Measurements from ENCODE around the gene AKAP13. TPM values are rescaled to one million over a fixed set of nuclear protein-coding genes. Genes with fewer than 3 reads are reported as not detected.

The AKAP13 gene
- total and polyA plus RNA-seq, 3 donors from 2014 or later = 79.5 to 207 (median 187) TPM

DNA sequence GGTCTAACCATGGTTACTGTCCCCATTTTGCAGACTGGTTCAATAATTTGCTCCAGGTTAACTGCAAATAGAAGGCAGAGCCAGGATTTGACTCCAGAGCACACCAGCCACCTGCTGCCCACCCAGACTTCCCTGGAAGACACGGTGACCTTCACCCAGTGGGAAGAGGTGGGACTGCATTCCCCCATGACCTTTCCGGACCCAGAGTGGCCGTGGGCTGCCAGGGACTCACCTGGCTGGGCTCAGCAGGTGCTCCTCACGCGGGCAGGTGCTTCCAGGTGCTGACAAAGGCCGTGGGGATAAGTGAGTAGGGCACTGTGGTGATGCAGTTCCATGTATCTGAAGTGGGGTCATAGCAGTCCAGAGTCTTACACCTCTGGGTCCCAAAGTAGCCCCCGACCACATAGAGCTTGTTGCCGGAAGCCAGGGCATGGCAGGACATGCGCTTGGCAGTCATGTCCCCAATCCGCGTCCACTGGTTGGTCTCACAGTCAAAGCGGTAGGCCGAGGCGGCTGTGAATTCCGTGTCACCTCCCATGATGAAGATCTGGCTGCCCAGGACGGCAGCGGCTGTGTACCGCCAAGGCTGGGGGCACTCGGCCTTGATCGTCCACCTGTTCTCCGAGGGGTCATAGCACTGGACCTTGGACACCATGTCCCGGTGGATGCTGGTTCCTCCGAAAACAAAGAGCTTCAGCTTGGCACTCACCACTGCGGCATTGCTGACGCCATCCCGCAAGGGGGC is 387.6 kb downstream of the AKAP13 start:
- Histone ChIP-seq H3K4me3 (no peak overlapping the region), H3K4me1 (no peaks in the 10 kb centered on the region), H3K36me3 (ENCODE audit: low read depth, missing control alignments) (no peaks in the 10 kb centered on the region), H3K9me3 (no peaks in the 10 kb centered on the region), H3K27ac (no peak overlapping the region), H3K27me3 (no peaks in the 10 kb centered on the region)
- TF ChIP-seq, protein P1, sequence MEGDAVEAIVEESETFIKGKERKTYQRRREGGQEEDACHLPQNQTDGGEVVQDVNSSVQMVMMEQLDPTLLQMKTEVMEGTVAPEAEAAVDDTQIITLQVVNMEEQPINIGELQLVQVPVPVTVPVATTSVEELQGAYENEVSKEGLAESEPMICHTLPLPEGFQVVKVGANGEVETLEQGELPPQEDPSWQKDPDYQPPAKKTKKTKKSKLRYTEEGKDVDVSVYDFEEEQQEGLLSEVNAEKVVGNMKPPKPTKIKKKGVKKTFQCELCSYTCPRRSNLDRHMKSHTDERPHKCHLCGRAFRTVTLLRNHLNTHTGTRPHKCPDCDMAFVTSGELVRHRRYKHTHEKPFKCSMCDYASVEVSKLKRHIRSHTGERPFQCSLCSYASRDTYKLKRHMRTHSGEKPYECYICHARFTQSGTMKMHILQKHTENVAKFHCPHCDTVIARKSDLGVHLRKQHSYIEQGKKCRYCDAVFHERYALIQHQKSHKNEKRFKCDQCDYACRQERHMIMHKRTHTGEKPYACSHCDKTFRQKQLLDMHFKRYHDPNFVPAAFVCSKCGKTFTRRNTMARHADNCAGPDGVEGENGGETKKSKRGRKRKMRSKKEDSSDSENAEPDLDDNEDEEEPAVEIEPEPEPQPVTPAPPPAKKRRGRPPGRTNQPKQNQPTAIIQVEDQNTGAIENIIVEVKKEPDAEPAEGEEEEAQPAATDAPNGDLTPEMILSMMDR (IDR thresholded peaks at IDR 0.05) = no peak
- TF ChIP-seq POLR2A (IDR thresholded peaks at IDR 0.05) = no peak
- 92 to 94% methylated on average over 25 to 26 of the region's 26 CpGs for WGBS, 2 donors
- DNase-seq = no peak
- intact Hi-C loops (cut with DNase I; ENCODE audit: low total_unique reads) = no loop called here

GRCh38 chr15:85768595-85769168 is 388.3 kb downstream of the AKAP13 start:
- H3K4me3 ChIP-seq = no peak overlapping the region
- H3K4me1 ChIP-seq = no peaks in the 10 kb centered on the region
- DNase-seq = no peak
- TF ChIP-seq, protein P1 (IDR thresholded peaks at IDR 0.05) = no peak
- TF ChIP-seq POLR2A (IDR thresholded peaks at IDR 0.05) = no peak
- no peaks in the 10 kb centered on the region for H3K36me3 ChIP-seq (ENCODE audit: low read depth, missing control alignments)
- H3K9me3 ChIP-seq = no peaks in the 10 kb centered on the region
- intact Hi-C loops (cut with DNase I; ENCODE audit: low total_unique reads) = no loop called here
- H3K27me3 ChIP-seq = no peaks in the 10 kb centered on the region
- no peak overlapping the region for H3K27ac ChIP-seq
- WGBS, 2 donors = 96 to 100% methylated on average over 4 to 32 of the region's 32 CpGs

- intact Hi-C loops (cut with DNase I; ENCODE audit: low total_unique reads) = no loop called here
- Histone ChIP-seq H3K4me3 (no peak overlapping the region), H3K4me1 (no peaks in the 10 kb centered on the region), H3K36me3 (ENCODE audit: low read depth, missing control alignments) (no peaks in the 10 kb centered on the region), H3K27me3 (no peaks in the 10 kb centered on the region), H3K9me3 (no peaks in the 10 kb centered on the region), H3K27ac (no peak overlapping the region)
- no peak for DNase-seq
- TF ChIP-seq POLR2A (IDR thresholded peaks at IDR 0.05) = no peak
- WGBS, 2 donors = 97% methylated on average over 42 of the region's 42 CpGs; no CpG with 5 or more reads in 1 of the 2 donors
Measured at GRCh38 chr15:85769182-85769900, 388.9 kb downstream of the AKAP13 start.

DNA sequence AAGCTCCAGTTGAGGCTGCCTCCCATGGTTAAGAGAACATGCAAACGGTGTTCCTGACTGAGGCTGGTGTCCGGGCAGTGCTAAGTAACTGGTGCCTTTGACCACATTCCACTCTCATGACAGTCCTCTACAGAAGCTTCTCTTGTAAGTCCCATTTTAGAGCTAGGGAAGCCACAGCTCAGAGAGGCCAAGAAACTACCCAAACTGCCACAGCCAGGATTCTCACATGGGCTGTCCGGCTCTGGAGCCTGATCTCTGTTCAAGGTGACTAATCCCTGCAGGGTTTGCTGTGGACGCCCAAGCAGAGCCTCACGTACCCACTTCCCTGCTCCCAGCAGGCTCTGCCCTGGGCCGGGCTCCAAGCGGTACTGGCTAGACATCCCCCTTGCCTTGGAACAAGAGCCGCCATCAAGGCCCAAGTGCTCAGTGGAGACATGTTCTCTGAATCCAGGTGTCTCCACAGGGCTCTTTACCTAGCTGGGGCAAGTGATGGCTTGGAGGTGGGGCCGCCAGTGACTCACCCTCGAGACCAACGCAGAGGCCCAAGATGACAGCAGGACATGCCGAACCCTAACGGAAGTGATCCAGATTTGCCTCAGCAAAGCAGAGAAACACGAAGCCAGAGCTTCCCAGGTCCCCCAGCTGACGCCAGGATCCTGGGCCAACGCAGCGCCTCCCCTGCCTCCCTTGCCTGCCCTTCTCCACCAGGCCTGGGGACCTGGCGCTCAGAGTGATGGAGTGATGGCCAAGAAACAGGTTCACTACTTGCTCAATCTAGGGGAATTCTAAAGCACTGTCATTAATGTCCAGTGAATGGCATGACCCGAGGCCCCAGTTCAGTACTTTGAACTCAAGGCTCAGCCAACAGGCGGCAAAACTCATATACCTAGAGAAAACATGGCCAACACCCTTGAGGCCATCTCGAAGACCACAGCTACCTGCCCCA is 390.0 kb downstream of the AKAP13 start:
- no peaks in the 10 kb centered on the region for H3K27me3 ChIP-seq
- no peak overlapping the region for H3K4me3 ChIP-seq
- no peak overlapping the region for H3K27ac ChIP-seq
- WGBS, 2 donors = 90 to 93% methylated on average over 4 to 21 of the region's 21 CpGs
- H3K36me3 ChIP-seq (ENCODE audit: low read depth, missing control alignments) = no peaks in the 10 kb centered on the region
- H3K4me1 ChIP-seq = no peaks in the 10 kb centered on the region
- TF ChIP-seq, protein P1 (IDR thresholded peaks at IDR 0.05) = no peak
- TF ChIP-seq POLR2A (IDR thresholded peaks at IDR 0.05) = no peak
- no peak for DNase-seq
- no peaks in the 10 kb centered on the region for H3K9me3 ChIP-seq
- intact Hi-C loops (cut with DNase I; ENCODE audit: low total_unique reads) = no loop called here

Data from testis (tissue), 3 donors.